Renal cortex interstitium (tissue), 11 donors: ENCODE results near the gene RPUSD1. TPM values are rescaled to one million over a fixed set of nuclear protein-coding genes. Genes with fewer than 3 reads are reported as not detected.
A peak's percentile ranks its signal among the peaks of the same experiment; 100 is the strongest.

Experiments
- DNase-seq, 11 donors: peaks; one replicate each; pipeline ENCODE4 v3.0.0-alpha.2; 2013; ENCODE audit warnings: low read depth in 9 of 11, low spot score in 4 of 11; ENCODE audit errors: extremely low read depth in 1 of 11
- polyA plus RNA-seq, 3 donors: library from polyadenylated mRNA; unstranded; fragments of 120-200 nt; gene quantifications; one replicate each; pipeline ENCODE4 v1.2.1, GENCODE V29; 2013; ENCODE audit not compliant: insufficient read length in 3 of 3

Gene RPUSD1
- polyA plus RNA-seq, 3 donors = 9.1 to 22.4 (median 16.7) TPM

GRCh38 chr16:740764-741505 is 47.2 kb downstream of the RPUSD1 start, which contains the start of gene CIAO3:
CIAO3 (minus strand) TSS chr16:740997; CDS start chr16:740985, 12 bp downstream.
- DNase-seq = peak; percentile 58 to 88 (median 82)

- DNase-seq = no peak
Observed at GRCh38 chr16:740459-740763, 47.8 kb downstream of the RPUSD1 start.

- no peak for DNase-seq
Observed at GRCh38 chr16:739560-740458, 48.4 kb downstream of the RPUSD1 start.

GRCh38 chr16:736936-737481 is 51.2 kb downstream of the RPUSD1 start:
- no peak for DNase-seq

- DNase-seq = no peak
Observed at GRCh38 chr16:735982-736453, 52.2 kb downstream of the RPUSD1 start.

GRCh38 chr16:734981-735881 is 53.0 kb downstream of the RPUSD1 start:
- DNase-seq = no peak

Other genes with a start within 250 kb of the RPUSD1 start
- gene PRR35, start 228.0 kb downstream of the RPUSD1 start, polyA plus RNA-seq = 10 to 100 TPM in 2 of 3 donors, 1 to 10 TPM in 1; 5.7 to 14.0 (median 14.0) TPM
- gene NHLRC4, start 221.4 kb downstream of the RPUSD1 start, polyA plus RNA-seq = 1 to 10 TPM; 5.1 to 8.9 (median 8.1) TPM
- 10 to 100 TPM; 49.0 to 82.6 (median 66.2) TPM for gene PIGQ, start 218.4 kb downstream of the RPUSD1 start, polyA plus RNA-seq
- 10 to 100 TPM; 14.3 to 32.5 (median 23.6) TPM for gene RAB40C, start 198.3 kb downstream of the RPUSD1 start, polyA plus RNA-seq
- gene WFIKKN1, start 157.4 kb downstream of the RPUSD1 start, polyA plus RNA-seq = 1 to 10 TPM; 1.3 to 2.0 (median 2.0) TPM
- 10 to 100 TPM; 39.3 to 62.6 (median 60.9) TPM for gene METTL26, start 152.1 kb downstream of the RPUSD1 start, polyA plus RNA-seq
- gene MCRIP2, start 146.6 kb downstream of the RPUSD1 start, polyA plus RNA-seq = 10 to 100 TPM; 10.2 to 31.8 (median 22.6) TPM
- 10 to 100 TPM; 36.9 to 62.0 (median 48.4) TPM for gene WDR90, start 139.0 kb downstream of the RPUSD1 start, polyA plus RNA-seq
- gene RHOT2, start 120.2 kb downstream of the RPUSD1 start, polyA plus RNA-seq = 100 to 1,000 TPM in 1 of 3 donors, 10 to 100 TPM in 2; 51.8 to 111 (median 92.9) TPM
- 1 to 10 TPM in 2 of 3 donors, under 1 TPM in 1; 0.84 to 2.5 (median 2.3) TPM for gene RHBDL1, start 112.7 kb downstream of the RPUSD1 start, polyA plus RNA-seq
- gene STUB1, start 108.0 kb downstream of the RPUSD1 start, polyA plus RNA-seq = 100 to 1,000 TPM in 2 of 3 donors, 10 to 100 TPM in 1; 97.8 to 133 (median 126) TPM
- gene JMJD8, start 104.0 kb downstream of the RPUSD1 start, polyA plus RNA-seq = 10 to 100 TPM; 48.7 to 73.8 (median 73.5) TPM
- gene WDR24, start 98.0 kb downstream of the RPUSD1 start, polyA plus RNA-seq = 10 to 100 TPM in 2 of 3 donors, 1 to 10 TPM in 1; 8.8 to 16.1 (median 14.2) TPM
- 1 to 10 TPM in 1 of 3 donors, under 1 TPM in 2; 0.67 to 2.7 (median 0.92) TPM for gene FBXL16, start 82.6 kb downstream of the RPUSD1 start, polyA plus RNA-seq
- 10 to 100 TPM in 2 of 3 donors, 1 to 10 TPM in 1; 4.0 to 15.4 (median 11.3) TPM for gene METRN, start 73.3 kb downstream of the RPUSD1 start, polyA plus RNA-seq
- gene ANTKMT, start 67.2 kb downstream of the RPUSD1 start, polyA plus RNA-seq = 10 to 100 TPM; 10.4 to 22.6 (median 21.6) TPM
- gene CCDC78, start 61.9 kb downstream of the RPUSD1 start, polyA plus RNA-seq = 1 to 10 TPM; 1.5 to 3.6 (median 3.1) TPM
- 10 to 100 TPM in 1 of 3 donors, 1 to 10 TPM in 2; 3.8 to 12.1 (median 5.1) TPM for gene HAGHL, start 61.3 kb downstream of the RPUSD1 start, polyA plus RNA-seq
- 10 to 100 TPM; 22.7 to 42.3 (median 26.5) TPM for gene CIAO3, start 47.4 kb downstream of the RPUSD1 start, polyA plus RNA-seq
- 10 to 100 TPM; 12.7 to 36.0 (median 18.1) TPM for gene MSLN, start 27.6 kb downstream of the RPUSD1 start, polyA plus RNA-seq
- 10 to 100 TPM; 22.3 to 35.4 (median 32.3) TPM for gene CHTF18, start 239 bp upstream of the RPUSD1 start, polyA plus RNA-seq
- under 1 TPM; 0.41 to 0.58 (median 0.47) TPM for gene GNG13, start 12.4 kb upstream of the RPUSD1 start, polyA plus RNA-seq
- gene LMF1, start 182.6 kb upstream of the RPUSD1 start, polyA plus RNA-seq = 10 to 100 TPM; 14.3 to 23.0 (median 18.4) TPM
- 1 to 10 TPM; 2.9 to 4.7 (median 3.4) TPM for gene SOX8, start 193.4 kb upstream of the RPUSD1 start, polyA plus RNA-seq